BLaER1 treated with 17β-estradiol and CSF1 and Interleukin-3, amounts not matched to agents 10 nM and 100 nM (cell line): ENCODE data around the gene MELTF.
A peak's percentile ranks its signal among the peaks of the same experiment; 100 is the strongest.
"Not testable (repeated sequence)": the region's sequence is repeated elsewhere in the genome, so short reads cannot be mapped to it uniquely, and the experiment has no call there.

Source experiments
- H3K27ac ChIP-seq, 11 experiments: shearing (Covaris generic); formaldehyde crosslinking; 2 replicates each; pipeline ENCODE4 v1.8.1; 2022
- H3K27me3 ChIP-seq, 11 experiments: shearing (Covaris generic); formaldehyde crosslinking; 2 replicates each; pipeline ENCODE4 v1.8.1; 2022
- H3K36me3 ChIP-seq, 11 experiments: shearing (Covaris generic); formaldehyde crosslinking; 2 replicates each; pipeline ENCODE4 v1.8.1; 2022
- H3K4me1 ChIP-seq, 10 experiments: shearing (Covaris generic); formaldehyde crosslinking; 2 replicates each; pipeline ENCODE4 v1.8.1; 2022
- H3K4me2 ChIP-seq, 11 experiments: shearing (Covaris generic); formaldehyde crosslinking; 2 replicates each; pipeline ENCODE4 v1.8.1; 2022
- H3K4me3 ChIP-seq, 10 experiments: shearing (Covaris generic); formaldehyde crosslinking; 2 replicates each; pipeline ENCODE4 v1.8.1; 2022
- H3K9ac ChIP-seq, 11 experiments: shearing (Covaris generic); formaldehyde crosslinking; 2 replicates each; pipeline ENCODE4 v1.8.1; 2022
- H3K9me3 ChIP-seq, 11 experiments: shearing (Covaris generic); formaldehyde crosslinking; replicated peaks in 1 of 11; 2 replicates each; pipeline ENCODE4 v1.8.1; 2022
- H4K20me1 ChIP-seq, 11 experiments: shearing (Covaris generic); formaldehyde crosslinking; 2 replicates each; pipeline ENCODE4 v1.8.1; 2022
- Cebpa-rat ChIP-seq, 11 experiments: shearing (Covaris generic); IDR thresholded peaks; 2 replicates each; pipeline ENCODE4 v1.8.1; 2022

The MELTF gene

DNA sequence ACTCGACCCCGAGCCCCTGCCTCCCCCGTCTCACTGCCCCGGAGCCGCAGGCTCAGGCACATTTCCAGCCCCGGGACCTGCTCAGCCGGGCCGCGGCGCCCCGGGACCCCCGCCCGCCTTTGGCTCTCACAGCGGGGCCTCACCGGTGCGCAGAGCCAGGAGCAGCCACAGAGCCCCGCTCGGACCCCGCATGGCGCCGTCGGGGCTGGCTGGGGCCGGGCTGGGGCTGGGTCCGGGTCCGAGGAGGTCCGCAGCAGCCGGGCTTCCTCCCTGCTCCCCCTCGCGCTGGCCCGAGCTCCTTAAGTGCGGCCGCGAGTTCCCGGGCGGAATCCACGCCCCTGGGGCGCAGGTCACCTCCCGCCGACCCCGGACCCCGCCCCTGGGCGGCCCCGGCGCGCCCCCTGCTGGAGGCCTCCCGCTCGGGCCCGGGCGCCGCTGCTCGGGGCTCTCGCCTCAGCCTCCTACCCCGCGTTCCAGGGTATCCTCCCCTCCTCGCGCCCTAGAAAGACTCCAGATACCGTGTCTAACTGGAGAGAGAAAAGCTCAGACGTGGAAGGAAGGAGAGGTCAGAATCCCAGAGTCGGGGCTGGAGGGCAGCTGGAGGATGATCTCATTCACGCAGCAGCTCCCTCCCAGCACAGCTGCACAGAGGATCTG, at the start of gene MELTF:
Gene MELTF (minus strand): TSS at position 307 of the 657 bp plus-strand sequence. CDS start 115 bp downstream, at position 192.
- H3K4me3 ChIP-seq, result peak within 1 kb of the TSS; percentile 61 to 84 (median 74)
- TF ChIP-seq Cebpa-rat (IDR thresholded peaks at IDR 0.05), result no peak
- H3K4me1 ChIP-seq, result peaks cover 53 to 77% (median 71%) of the 10 kb centered on the region in 10 experiments
- H3K9me3 ChIP-seq, result no peaks in the 10 kb centered on the region
- H3K4me2 ChIP-seq, result peak within 1 kb of the TSS; percentile 79 to 100 (median 99)
- H4K20me1 ChIP-seq, result peaks cover 0 to 46% (median 39%) of the 10 kb centered on the region in 11 experiments; a peak in 20 of 22 replicates
- H3K36me3 ChIP-seq, result peaks cover 0 to 25% (median 14%) of the 10 kb centered on the region in 11 experiments; a peak in 17 of 22 replicates
- H3K27ac ChIP-seq, result peak within 1 kb of the TSS; percentile 40 to 89 (median 81); a peak in 21 of 22 replicates
- peak within 1 kb of the TSS; percentile 77 to 88 (median 84) for H3K9ac ChIP-seq
- peaks cover 0 to 32% (median 0%) of the 10 kb centered on the region in 11 experiments; a peak in 7 of 22 replicates for H3K27me3 ChIP-seq

DNA sequence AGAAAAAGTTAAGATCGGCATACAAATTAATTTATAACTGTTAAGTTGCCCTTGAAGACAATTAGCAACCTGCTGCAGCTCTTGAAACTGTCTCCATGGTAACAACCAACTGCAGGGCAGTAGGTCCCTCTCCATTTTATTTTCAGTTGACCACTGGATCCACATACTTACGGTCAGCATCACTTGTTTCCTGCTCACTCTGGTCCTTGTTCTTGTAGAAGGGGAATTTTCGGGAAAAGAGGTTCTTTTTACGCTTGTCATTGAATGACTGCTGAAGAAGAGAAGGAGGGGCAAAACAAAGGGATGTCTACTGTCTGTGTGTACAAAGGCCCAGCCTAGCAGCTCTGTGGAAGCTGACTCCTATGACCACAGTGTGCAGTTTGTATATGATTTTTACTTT, 46.8 kb upstream of the MELTF start:
- H3K4me3 ChIP-seq, result no peak overlapping the region

DNA sequence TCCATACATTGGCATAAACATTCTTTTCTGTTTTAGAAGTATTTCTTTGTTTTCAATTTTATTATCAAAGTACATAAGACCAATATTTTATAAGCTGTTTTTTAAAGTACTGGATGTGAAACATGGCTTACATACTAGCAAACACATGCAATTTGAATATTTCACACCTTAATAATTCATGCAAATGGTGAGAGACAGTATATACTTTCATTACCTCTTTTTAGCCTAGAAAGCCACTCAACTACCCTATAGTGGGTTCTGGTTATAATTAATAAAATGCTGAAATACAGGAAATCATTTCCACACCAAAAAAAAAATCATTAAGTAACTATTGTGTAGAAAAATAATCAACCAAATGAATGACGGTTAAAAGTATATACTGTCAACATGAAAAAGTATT, 38.5 kb upstream of the MELTF start:
- no peaks in the 10 kb centered on the region for H4K20me1 ChIP-seq
- H3K36me3 ChIP-seq, result peaks cover 25 to 47% (median 35%) of the 10 kb centered on the region in 11 experiments
- H3K27me3 ChIP-seq, result no peaks in the 10 kb centered on the region
- H3K4me2 ChIP-seq, result no peak overlapping the region
- H3K9me3 ChIP-seq, result no peaks in the 10 kb centered on the region
- no peak overlapping the region for H3K27ac ChIP-seq
- H3K4me1 ChIP-seq, result peaks cover 0 to 8% (median 0%) of the 10 kb centered on the region in 10 experiments; a peak in 1 of 20 replicates
- no peak for TF ChIP-seq Cebpa-rat (IDR thresholded peaks at IDR 0.05)
- no peak overlapping the region for H3K9ac ChIP-seq
- H3K4me3 ChIP-seq, result no peak overlapping the region

More for the DNA sequence above, 46.8 kb upstream of the MELTF start:
- Histone ChIP-seq H3K27ac (no peak overlapping the region), H3K9me3 (no peaks in the 10 kb centered on the region), H3K4me2 (no peak overlapping the region), H3K4me1 (no peaks in the 10 kb centered on the region), H3K9ac (no peak overlapping the region), H3K36me3 (peaks cover 9 to 65% (median 34%) of the 10 kb centered on the region in 11 experiments; a peak in 21 of 22 replicates), H4K20me1 (no peaks in the 10 kb centered on the region), H3K27me3 (no peaks in the 10 kb centered on the region)
- TF ChIP-seq Cebpa-rat (IDR thresholded peaks at IDR 0.05), result no peak

DNA sequence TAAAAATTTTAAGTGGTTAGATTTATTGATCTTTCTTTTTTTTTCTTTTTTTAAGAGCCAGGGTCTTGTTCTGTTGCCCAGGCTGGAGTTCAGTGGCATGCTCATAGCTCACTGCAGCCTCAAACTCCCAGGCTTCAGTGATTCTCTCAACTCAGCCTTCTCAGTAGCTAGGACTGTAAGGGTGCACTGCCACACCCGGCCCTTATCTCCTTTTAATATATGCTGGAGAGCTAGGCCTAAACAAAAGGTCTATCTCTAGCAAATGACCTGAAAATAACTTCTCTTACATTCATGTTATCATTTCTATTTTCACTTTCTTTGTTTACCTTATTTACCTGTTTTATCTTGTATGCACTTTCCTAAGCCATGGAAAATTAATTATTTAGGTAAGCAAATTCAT, 35.2 kb upstream of the MELTF start:
- H3K9ac ChIP-seq, result no peak overlapping the region
- no peaks in the 10 kb centered on the region for H4K20me1 ChIP-seq
- TF ChIP-seq Cebpa-rat (IDR thresholded peaks at IDR 0.05), result no peak
- no peak overlapping the region for H3K27ac ChIP-seq
- H3K4me3 ChIP-seq, result no peak overlapping the region
- H3K36me3 ChIP-seq, result peaks cover 50 to 67% (median 59%) of the 10 kb centered on the region in 11 experiments
- H3K4me2 ChIP-seq, result no peak overlapping the region
- peaks cover 0 to 8% (median 0%) of the 10 kb centered on the region in 10 experiments; a peak in 1 of 20 replicates for H3K4me1 ChIP-seq
- no peaks in the 10 kb centered on the region for H3K9me3 ChIP-seq
- H3K27me3 ChIP-seq, result no peaks in the 10 kb centered on the region

DNA sequence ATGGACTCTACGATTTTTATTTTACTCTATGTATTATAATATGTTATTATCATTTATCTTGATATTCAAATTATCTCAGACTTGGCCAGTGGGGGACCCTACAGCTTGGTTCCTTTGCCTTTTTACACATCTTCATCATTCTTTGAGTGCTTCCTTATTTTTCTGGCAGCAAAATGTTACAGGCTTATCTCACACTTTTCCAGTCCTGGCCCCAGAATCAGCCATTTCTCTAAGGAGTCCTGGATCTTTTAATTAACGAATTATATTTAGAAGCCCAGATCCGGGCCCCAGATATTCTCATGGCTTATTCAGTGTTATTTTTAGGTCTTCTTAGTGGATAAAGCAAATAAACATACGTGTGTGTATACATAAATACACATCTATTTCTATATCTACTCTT, 32.8 kb upstream of the MELTF start:
- H4K20me1 ChIP-seq, result no peaks in the 10 kb centered on the region
- no peak overlapping the region for H3K4me3 ChIP-seq
- H3K27me3 ChIP-seq, result no peaks in the 10 kb centered on the region
- H3K4me1 ChIP-seq, result peaks cover 0 to 8% (median 0%) of the 10 kb centered on the region in 10 experiments; a peak in 1 of 20 replicates
- no peak overlapping the region for H3K9ac ChIP-seq
- H3K9me3 ChIP-seq, result no peaks in the 10 kb centered on the region
- H3K4me2 ChIP-seq, result no peak overlapping the region
- H3K36me3 ChIP-seq, result peaks cover 72 to 90% (median 82%) of the 10 kb centered on the region in 11 experiments
- no peak for TF ChIP-seq Cebpa-rat (IDR thresholded peaks at IDR 0.05)
- no peak overlapping the region for H3K27ac ChIP-seq

DNA sequence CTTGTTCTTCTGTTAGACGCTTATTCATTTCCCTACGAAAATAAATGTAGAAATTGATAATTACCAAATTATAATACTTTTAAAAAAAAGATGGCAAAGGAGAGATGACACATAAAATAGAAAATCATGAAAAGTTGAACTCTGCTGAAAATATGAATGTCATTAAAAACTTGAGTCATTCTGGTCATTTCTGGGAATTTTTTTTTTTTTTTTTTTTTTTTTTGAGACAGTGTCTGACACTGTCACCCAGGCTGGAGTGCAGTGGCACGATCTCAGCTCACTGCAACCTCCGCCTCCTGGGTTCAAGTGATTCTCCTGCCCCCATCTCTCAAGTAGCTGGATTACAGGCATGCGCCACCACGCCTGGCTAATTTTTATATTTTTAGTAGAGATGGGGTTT, 22.0 kb upstream of the MELTF start:
- not testable (repeated sequence) for H3K27me3 ChIP-seq, H3K4me1 ChIP-seq, H4K20me1 ChIP-seq, H3K27ac ChIP-seq, H3K9ac ChIP-seq, H3K9me3 ChIP-seq, H3K4me2 ChIP-seq, H3K4me3 ChIP-seq
- peaks cover 72 to 100% (median 89%) of the 10 kb centered on the region in 11 experiments for H3K36me3 ChIP-seq

DNA sequence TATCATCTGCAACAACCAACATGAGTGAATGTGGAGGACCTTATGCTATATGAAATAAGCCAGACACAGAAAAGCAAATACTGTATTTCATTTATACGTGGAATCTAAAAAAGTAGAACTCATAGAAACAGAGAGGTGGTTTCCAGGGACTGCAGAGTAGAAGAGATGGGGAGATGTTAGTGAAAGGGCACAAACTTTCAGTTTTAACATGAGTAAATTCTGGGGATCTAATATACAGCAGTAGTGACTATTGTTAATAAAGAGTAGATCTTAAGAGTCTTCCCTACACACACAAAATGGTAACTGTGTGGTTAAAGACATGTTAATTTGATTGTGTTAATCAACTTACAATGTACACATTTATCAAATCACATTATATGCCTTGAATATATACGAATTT, 20.9 kb upstream of the MELTF start:
- Histone ChIP-seq H3K9ac (no peak overlapping the region), H3K4me2 (no peak overlapping the region), H3K36me3 (peaks cover 72 to 100% (median 91%) of the 10 kb centered on the region in 11 experiments), H4K20me1 (no peaks in the 10 kb centered on the region), H3K4me1 (no peaks in the 10 kb centered on the region), H3K4me3 (no peak overlapping the region), H3K27me3 (no peaks in the 10 kb centered on the region), H3K9me3 (no peaks in the 10 kb centered on the region), H3K27ac (no peak overlapping the region)
- no peak for TF ChIP-seq Cebpa-rat (IDR thresholded peaks at IDR 0.05)

DNA sequence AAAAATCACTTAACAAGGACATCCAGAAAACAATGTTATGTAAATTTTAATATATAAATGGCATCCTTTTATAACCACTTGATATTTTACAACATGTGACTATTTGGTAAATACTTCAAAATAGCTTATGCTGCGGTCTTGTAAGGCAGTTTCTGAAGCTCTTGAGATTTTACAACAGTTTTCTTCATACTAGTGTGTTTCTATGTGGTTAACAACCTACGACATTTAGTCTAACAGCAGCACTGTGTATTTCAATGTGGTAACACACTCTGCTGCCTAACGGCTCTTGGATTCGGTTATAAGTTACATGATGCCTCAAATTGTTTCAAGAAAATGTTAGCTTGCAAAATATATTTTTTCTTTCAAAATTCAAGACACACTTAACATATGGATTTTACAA, 12.9 kb upstream of the MELTF start:
- Histone ChIP-seq H3K27ac (no peak overlapping the region), H3K9ac (no peak overlapping the region), H3K4me3 (no peak overlapping the region), H3K4me2 (no peak overlapping the region), H3K36me3 (peaks cover 28 to 54% (median 45%) of the 10 kb centered on the region in 11 experiments), H3K9me3 (no peaks in the 10 kb centered on the region), H4K20me1 (no peaks in the 10 kb centered on the region), H3K4me1 (peaks cover 0 to 7% (median 2%) of the 10 kb centered on the region in 10 experiments; a peak in 5 of 20 replicates), H3K27me3 (no peaks in the 10 kb centered on the region)
- TF ChIP-seq Cebpa-rat (IDR thresholded peaks at IDR 0.05), result no peak

DNA sequence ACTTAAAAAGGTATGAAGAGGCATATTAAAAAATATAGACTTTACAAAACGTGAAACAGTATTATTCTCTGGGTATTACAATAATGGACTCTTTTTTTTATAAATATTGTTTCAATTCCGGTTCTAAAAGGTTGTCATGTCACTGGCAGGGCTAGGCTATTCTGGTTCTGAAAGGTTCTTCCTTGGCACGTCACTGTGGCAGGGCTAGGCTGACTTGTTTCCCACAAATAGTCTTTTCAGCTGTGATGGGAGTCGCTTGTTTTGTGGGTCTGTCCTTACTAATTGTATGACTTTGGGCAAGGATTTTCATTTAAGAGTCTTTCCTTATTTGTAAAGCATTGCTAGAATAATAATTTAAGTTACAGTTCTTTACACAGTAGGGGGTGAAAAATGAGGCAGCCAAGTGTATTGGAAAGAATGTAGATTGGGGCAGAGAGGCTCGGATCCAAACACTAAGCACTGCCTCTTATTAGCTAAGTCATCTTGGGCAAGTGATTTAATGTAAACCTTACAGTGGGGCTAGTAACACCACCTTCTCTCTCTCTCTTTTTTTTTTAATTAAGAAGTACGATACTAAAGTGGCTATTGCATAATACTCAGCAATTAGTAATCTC, 12.4 kb upstream of the MELTF start:
- no peak overlapping the region for H3K9ac ChIP-seq
- no peak overlapping the region for H3K4me3 ChIP-seq
- H3K36me3 ChIP-seq, result peaks cover 28 to 48% (median 41%) of the 10 kb centered on the region in 11 experiments
- no peak overlapping the region for H3K4me2 ChIP-seq
- peaks cover 0 to 9% (median 2%) of the 10 kb centered on the region in 10 experiments; a peak in 5 of 20 replicates for H3K4me1 ChIP-seq
- no peaks in the 10 kb centered on the region for H4K20me1 ChIP-seq
- H3K27me3 ChIP-seq, result no peaks in the 10 kb centered on the region
- no peaks in the 10 kb centered on the region for H3K9me3 ChIP-seq
- no peak overlapping the region for H3K27ac ChIP-seq
- no peak; a peak in 1 of 22 replicates for TF ChIP-seq Cebpa-rat (IDR thresholded peaks at IDR 0.05)
